K562 (cell line): ENCODE data around the gene CD34. TPM values are rescaled to one million over a fixed set of nuclear protein-coding genes. Genes with fewer than 3 reads are reported as not detected.

Experiments
- ATAC-seq: fragments of 200-7000 bp; cut with Tn5 transposase; 3 replicates; pipeline ENCODE4 v1.9.1; 2020; ENCODE audit warnings: moderate library complexity
- BruUV-seq: library from RNA; stranded (reverse); fragments of 400-500 nt; replicated peaks from 2 replicates; lab custom pipeline; 2021; lab: Mats Ljungman, UMichigan
- CTCF ChIA-PET: fragments of 300-600 bp; formaldehyde crosslinking; extraction: SDS; loops from one replicate; lab custom pipeline; 2021; ENCODE audit warnings: low intra/inter-chr PET ratio; lab: Yijun Ruan, JAX
- POLR2A ChIA-PET: fragments of 300-600, 350-650 bp; sonication (Branson Sonifier 250); formaldehyde crosslinking; extraction: SDS; loops from one replicate; lab custom pipeline; 2021; ENCODE audit warnings: antibody characterized with exemption, inconsistent platforms; lab: Yijun Ruan, JAX
- DNase-seq, 4 experiments: peaks; one replicate each; pipeline versions ENCODE4 v3.0.0 to v3.0.0-alpha.2; 2011 to 2018; ENCODE audit warnings: low spot score in 3 of 4, mixed read lengths in 3 of 4; ENCODE audit errors: extremely low read depth in 1 of 4
- FAIRE-seq: peaks from 2 replicates; lab custom pipeline; 2011; peaks lifted over from hg19 to GRCh38; lab: Jason Lieb, UNC
- H2AFZ ChIP-seq: 2 replicates; pipeline ENCODE4 v1.6.0; 2011; ENCODE audit warnings: low read depth, low read length, control low read depth, inconsistent platforms
- H3K27ac ChIP-seq: fragments of 200-600 bp; 3 replicates; pipeline ENCODE4 v1.8.0; 2011; ENCODE audit warnings: low read depth, mild to moderate bottlenecking, control low read depth, inconsistent platforms, low read length, moderate library complexity, mixed read lengths; ENCODE audit errors: extremely low read depth
- H3K27me3 ChIP-seq, 2 experiments: fragments of 300-600 bp in 1 of 2; 2 replicates in 1 of 2; 3 replicates in 1 of 2; pipeline versions ENCODE4 v1.6.0 to v1.8.0; 2011; ENCODE audit warnings: inconsistent platforms in 2 of 2, low read length in 2 of 2, mild to moderate bottlenecking in 1 of 2, mixed read lengths in 1 of 2, moderate library complexity in 1 of 2; ENCODE audit not compliant: control insufficient read depth in 2 of 2, insufficient read depth in 2 of 2
- H3K36me3 ChIP-seq: fragments of 300-600 bp; 3 replicates; pipeline ENCODE4 v1.8.0; 2011; ENCODE audit warnings: mild to moderate bottlenecking, low read length, inconsistent platforms; ENCODE audit not compliant: control insufficient read depth, insufficient read depth
- H3K4me1 ChIP-seq, 2 experiments: fragments of 200-600 bp in 1 of 2; replicated peaks in 1 of 2; 2 replicates in 1 of 2; 3 replicates in 1 of 2; pipeline versions ENCODE4 v1.5.1 to v1.8.0; 2011; ENCODE audit warnings: inconsistent platforms in 2 of 2, low read length in 2 of 2, mild to moderate bottlenecking in 1 of 2, mixed read lengths in 1 of 2, moderate library complexity in 1 of 2; ENCODE audit not compliant: control insufficient read depth in 2 of 2, insufficient read depth in 2 of 2
- H3K4me2 ChIP-seq: 2 replicates; pipeline ENCODE4 v1.6.1; 2011; ENCODE audit warnings: low read length, control low read depth, inconsistent platforms, mixed read lengths; ENCODE audit not compliant: insufficient read depth
- H3K4me3 ChIP-seq: fragments of 200-600 bp; sonication (generic), shearing (Covaris generic); 2 replicates; pipeline ENCODE4 v1.5.1; 2016; ENCODE audit warnings: control low read depth, inconsistent platforms
- H3K79me2 ChIP-seq: fragments of 200-600 bp; 3 replicates; pipeline ENCODE4 v1.8.0; 2011; ENCODE audit warnings: low read length, inconsistent platforms; ENCODE audit not compliant: control insufficient read depth, insufficient read depth
- H3K9ac ChIP-seq, 2 experiments: 2 replicates each; pipeline versions ENCODE4 v1.6.0 to v1.6.1; 2011; ENCODE audit warnings: low read depth in 2 of 2, low read length in 2 of 2, control low read depth in 1 of 2, inconsistent platforms in 1 of 2, mild to moderate bottlenecking in 1 of 2, mixed read lengths in 1 of 2; ENCODE audit not compliant: insufficient read depth in 1 of 2
- H3K9me1 ChIP-seq: one replicate; pipeline ENCODE4 v1.6.0; 2011; ENCODE audit warnings: inconsistent platforms, mild to moderate bottlenecking, low read length, moderate library complexity; ENCODE audit not compliant: control insufficient read depth, insufficient read depth
- H3K9me3 ChIP-seq: replicated peaks from 2 replicates; pipeline ENCODE4 v1.5.1; 2011; ENCODE audit warnings: low read depth, low read length, inconsistent platforms; ENCODE audit not compliant: control insufficient read depth, insufficient read depth
- H4K20me1 ChIP-seq: replicated peaks from 2 replicates; pipeline ENCODE4 v1.6.1; 2011; ENCODE audit warnings: low read length, inconsistent platforms, mixed read lengths; ENCODE audit not compliant: control insufficient read depth, insufficient read depth
- SPI1 ChIP-seq: IDR thresholded peaks from 2 replicates; pipeline ENCODE4 v1.6.1; 2011; ENCODE audit warnings: low read depth, low read length, control low read depth, borderline replicate concordance
- ZNF589 ChIP-seq: fragments of 200-800 bp; sonication (Bioruptor generic); IDR thresholded peaks from 2 replicates; pipeline ENCODE4 v1.6.1; 2016; ENCODE audit warnings: low read depth, missing genetic modification characterization, missing compliant biosample characterization
- whole genome bisulfite sequencing: fragments of 100-300 bp; shearing (Covaris generic); methylation state at CpG from one replicate; pipeline ENCODE4 v1.1.6; 2016; ENCODE audit warnings: low coverage, mixed read lengths; ENCODE audit not compliant: insufficient coverage; ENCODE audit errors: missing lambda C conversion rate; 5-methylcytosine and 5-hydroxymethylcytosine counted together
- in situ Hi-C: fragments of 300-500 bp; cut with MboI; formaldehyde crosslinking; loops from 4 replicates; pipeline ENCODE4 v1.15.0; 2018; ENCODE audit warnings: inconsistent platforms, mixed read lengths
- intact Hi-C: fragments of 100-400 bp; cut with micrococcal nuclease; formaldehyde crosslinking; loops from 2 replicates; pipeline ENCODE4 v1.14.2; 2022
- polyA plus RNA-seq, 8 experiments: library from polyadenylated mRNA; depleted of rRNA in 4 of 8; stranded (reverse) in 5 of 8; unstranded in 3 of 8; fragments of >200 nt; fragmentation: Nextera tagmentation in 2 of 8; fragmentation: Illumina TruSeq in 1 of 8; extraction: Ambion mirVana in 2 of 8; extraction: Trizol in 1 of 8; gene quantifications; 2 replicates each; pipeline versions ENCODE4 v1.2.1 to v1.2.3, GENCODE V29; 2011 to 2014; ENCODE audit warnings: inconsistent platforms in 1 of 8, missing spikeins in 1 of 8
- total RNA-seq, 7 experiments: library from RNA; depleted of rRNA in 6 of 7; stranded (reverse); fragments of >200 nt in 6 of 7; fragmentation: Illumina TruSeq in 2 of 7; extraction: Trizol in 2 of 7; gene quantifications; 2 replicates each; pipeline versions ENCODE4 v1.2.1 to v1.2.3, GENCODE V29; 2011 to 2021; ENCODE audit warnings: low replicate concordance in 1 of 7
- TF ChIP-seq, protein P1 (sequence below): fragments of 450-650 bp; IDR thresholded peaks from 2 replicates; pipeline ENCODE4 v1.6.1; 2016; ENCODE audit warnings: mild to moderate bottlenecking, moderate library complexity
- TF ChIP-seq, protein P2 (sequence below): sonication (generic); formaldehyde crosslinking; IDR thresholded peaks from 2 replicates; pipeline ENCODE4 v1.9.0; 2022; ENCODE audit warnings: mild to moderate bottlenecking, missing genetic modification reagents
- TF ChIP-seq, protein P3 (sequence below): fragments of 450-650 bp; IDR thresholded peaks from 2 replicates; pipeline ENCODE4 v1.6.1; 2016; ENCODE audit warnings: mild to moderate bottlenecking

CD34 gene
- total and polyA plus RNA-seq, 9 of the 15 experiments (the other 6 are each of a cell fraction or from before 2014, with no cell fraction given), result not detected

DNA sequence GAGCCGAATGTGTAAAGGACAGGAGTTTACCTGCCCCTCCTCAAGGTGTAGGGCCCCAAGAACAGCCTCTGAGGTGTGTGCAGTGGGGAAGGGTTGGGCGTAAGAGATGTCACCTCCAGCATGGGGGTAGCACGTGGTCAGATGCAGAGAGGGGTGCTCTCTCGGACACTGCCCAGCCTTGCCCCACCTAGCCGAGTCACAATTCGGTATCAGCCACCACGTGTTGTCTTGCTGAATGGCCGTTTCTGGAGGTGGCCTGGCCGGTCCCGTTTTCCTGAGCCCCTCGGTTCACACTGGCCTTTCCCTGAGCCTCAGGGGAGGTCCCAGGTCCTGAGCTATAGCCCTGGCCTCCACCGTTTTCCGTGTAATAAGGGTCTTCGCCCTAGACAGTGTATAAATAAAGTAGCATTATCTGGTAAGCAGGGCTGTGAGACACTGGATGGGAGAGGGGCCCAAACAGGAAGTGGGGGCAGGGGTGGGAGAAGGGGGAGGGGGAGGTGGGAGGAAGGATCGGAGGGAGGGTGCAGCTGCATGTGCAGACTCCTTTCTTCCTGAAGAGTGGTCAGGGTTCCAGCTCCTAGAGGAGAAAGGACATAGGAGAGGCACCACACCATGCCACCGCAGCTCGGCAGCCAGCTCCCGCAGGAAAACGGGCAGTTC lies 23.3 kb downstream of the CD34 start:
- no peaks in the 10 kb centered on the region for H3K36me3 ChIP-seq
- H3K4me3 ChIP-seq, result no peak overlapping the region
- no peak for FAIRE-seq
- H4K20me1 ChIP-seq, result no peaks in the 10 kb centered on the region
- H3K27ac ChIP-seq, result no peak overlapping the region
- H3K9ac ChIP-seq, result peak overlapping the region in 1 of 2 experiments; percentile 56; a peak in 1 of 4 replicates
- H3K4me2 ChIP-seq, result no peak overlapping the region
- ChIA-PET CTCF (no interaction called here), POLR2A (interaction anchor here (0.7 to 1.3 kb wide), 5 partner anchors 11 to 258 kb away, joined by 3 to 5 read pairs (median 3); no protein-coding TSS in a partner anchor)
- H2AFZ ChIP-seq, result peak overlapping the region; percentile 76
- no TSS peak for BruUV-seq
- 53% methylated on average over 15 of the region's 19 CpGs for WGBS
- DNase-seq, result no peak
- H3K9me3 ChIP-seq, result no peaks in the 10 kb centered on the region
- ATAC-seq, result no peak
- no peaks in the 10 kb centered on the region for H3K79me2 ChIP-seq
- no peaks in the 10 kb centered on the region for H3K9me1 ChIP-seq
- H3K27me3 ChIP-seq, result no peaks in the 10 kb centered on the region
- intact Hi-C loops (no loop called here), in situ Hi-C loops (no loop called here)
- peaks cover 21 to 38% of the 10 kb centered on the region in 2 experiments; a peak in 4 of 5 replicates for H3K4me1 ChIP-seq
- TF ChIP-seq, protein P1, sequence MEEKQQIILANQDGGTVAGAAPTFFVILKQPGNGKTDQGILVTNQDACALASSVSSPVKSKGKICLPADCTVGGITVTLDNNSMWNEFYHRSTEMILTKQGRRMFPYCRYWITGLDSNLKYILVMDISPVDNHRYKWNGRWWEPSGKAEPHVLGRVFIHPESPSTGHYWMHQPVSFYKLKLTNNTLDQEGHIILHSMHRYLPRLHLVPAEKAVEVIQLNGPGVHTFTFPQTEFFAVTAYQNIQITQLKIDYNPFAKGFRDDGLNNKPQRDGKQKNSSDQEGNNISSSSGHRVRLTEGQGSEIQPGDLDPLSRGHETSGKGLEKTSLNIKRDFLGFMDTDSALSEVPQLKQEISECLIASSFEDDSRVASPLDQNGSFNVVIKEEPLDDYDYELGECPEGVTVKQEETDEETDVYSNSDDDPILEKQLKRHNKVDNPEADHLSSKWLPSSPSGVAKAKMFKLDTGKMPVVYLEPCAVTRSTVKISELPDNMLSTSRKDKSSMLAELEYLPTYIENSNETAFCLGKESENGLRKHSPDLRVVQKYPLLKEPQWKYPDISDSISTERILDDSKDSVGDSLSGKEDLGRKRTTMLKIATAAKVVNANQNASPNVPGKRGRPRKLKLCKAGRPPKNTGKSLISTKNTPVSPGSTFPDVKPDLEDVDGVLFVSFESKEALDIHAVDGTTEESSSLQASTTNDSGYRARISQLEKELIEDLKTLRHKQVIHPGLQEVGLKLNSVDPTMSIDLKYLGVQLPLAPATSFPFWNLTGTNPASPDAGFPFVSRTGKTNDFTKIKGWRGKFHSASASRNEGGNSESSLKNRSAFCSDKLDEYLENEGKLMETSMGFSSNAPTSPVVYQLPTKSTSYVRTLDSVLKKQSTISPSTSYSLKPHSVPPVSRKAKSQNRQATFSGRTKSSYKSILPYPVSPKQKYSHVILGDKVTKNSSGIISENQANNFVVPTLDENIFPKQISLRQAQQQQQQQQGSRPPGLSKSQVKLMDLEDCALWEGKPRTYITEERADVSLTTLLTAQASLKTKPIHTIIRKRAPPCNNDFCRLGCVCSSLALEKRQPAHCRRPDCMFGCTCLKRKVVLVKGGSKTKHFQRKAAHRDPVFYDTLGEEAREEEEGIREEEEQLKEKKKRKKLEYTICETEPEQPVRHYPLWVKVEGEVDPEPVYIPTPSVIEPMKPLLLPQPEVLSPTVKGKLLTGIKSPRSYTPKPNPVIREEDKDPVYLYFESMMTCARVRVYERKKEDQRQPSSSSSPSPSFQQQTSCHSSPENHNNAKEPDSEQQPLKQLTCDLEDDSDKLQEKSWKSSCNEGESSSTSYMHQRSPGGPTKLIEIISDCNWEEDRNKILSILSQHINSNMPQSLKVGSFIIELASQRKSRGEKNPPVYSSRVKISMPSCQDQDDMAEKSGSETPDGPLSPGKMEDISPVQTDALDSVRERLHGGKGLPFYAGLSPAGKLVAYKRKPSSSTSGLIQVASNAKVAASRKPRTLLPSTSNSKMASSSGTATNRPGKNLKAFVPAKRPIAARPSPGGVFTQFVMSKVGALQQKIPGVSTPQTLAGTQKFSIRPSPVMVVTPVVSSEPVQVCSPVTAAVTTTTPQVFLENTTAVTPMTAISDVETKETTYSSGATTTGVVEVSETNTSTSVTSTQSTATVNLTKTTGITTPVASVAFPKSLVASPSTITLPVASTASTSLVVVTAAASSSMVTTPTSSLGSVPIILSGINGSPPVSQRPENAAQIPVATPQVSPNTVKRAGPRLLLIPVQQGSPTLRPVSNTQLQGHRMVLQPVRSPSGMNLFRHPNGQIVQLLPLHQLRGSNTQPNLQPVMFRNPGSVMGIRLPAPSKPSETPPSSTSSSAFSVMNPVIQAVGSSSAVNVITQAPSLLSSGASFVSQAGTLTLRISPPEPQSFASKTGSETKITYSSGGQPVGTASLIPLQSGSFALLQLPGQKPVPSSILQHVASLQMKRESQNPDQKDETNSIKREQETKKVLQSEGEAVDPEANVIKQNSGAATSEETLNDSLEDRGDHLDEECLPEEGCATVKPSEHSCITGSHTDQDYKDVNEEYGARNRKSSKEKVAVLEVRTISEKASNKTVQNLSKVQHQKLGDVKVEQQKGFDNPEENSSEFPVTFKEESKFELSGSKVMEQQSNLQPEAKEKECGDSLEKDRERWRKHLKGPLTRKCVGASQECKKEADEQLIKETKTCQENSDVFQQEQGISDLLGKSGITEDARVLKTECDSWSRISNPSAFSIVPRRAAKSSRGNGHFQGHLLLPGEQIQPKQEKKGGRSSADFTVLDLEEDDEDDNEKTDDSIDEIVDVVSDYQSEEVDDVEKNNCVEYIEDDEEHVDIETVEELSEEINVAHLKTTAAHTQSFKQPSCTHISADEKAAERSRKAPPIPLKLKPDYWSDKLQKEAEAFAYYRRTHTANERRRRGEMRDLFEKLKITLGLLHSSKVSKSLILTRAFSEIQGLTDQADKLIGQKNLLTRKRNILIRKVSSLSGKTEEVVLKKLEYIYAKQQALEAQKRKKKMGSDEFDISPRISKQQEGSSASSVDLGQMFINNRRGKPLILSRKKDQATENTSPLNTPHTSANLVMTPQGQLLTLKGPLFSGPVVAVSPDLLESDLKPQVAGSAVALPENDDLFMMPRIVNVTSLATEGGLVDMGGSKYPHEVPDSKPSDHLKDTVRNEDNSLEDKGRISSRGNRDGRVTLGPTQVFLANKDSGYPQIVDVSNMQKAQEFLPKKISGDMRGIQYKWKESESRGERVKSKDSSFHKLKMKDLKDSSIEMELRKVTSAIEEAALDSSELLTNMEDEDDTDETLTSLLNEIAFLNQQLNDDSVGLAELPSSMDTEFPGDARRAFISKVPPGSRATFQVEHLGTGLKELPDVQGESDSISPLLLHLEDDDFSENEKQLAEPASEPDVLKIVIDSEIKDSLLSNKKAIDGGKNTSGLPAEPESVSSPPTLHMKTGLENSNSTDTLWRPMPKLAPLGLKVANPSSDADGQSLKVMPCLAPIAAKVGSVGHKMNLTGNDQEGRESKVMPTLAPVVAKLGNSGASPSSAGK, result peak; percentile 61
- 0 out of 2 replicates have a peak, but pooled peaks have one; percentile 3 for TF ChIP-seq SPI1
- TF ChIP-seq ZNF589 (CRISPR knock-in tag), result no peak
- TF ChIP-seq, protein P2, sequence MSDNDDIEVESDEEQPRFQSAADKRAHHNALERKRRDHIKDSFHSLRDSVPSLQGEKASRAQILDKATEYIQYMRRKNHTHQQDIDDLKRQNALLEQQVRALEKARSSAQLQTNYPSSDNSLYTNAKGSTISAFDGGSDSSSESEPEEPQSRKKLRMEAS (CRISPR knock-in tag), result 0 out of 2 replicates have a peak, but pooled peaks have one; percentile 38
- TF ChIP-seq, protein P3, sequence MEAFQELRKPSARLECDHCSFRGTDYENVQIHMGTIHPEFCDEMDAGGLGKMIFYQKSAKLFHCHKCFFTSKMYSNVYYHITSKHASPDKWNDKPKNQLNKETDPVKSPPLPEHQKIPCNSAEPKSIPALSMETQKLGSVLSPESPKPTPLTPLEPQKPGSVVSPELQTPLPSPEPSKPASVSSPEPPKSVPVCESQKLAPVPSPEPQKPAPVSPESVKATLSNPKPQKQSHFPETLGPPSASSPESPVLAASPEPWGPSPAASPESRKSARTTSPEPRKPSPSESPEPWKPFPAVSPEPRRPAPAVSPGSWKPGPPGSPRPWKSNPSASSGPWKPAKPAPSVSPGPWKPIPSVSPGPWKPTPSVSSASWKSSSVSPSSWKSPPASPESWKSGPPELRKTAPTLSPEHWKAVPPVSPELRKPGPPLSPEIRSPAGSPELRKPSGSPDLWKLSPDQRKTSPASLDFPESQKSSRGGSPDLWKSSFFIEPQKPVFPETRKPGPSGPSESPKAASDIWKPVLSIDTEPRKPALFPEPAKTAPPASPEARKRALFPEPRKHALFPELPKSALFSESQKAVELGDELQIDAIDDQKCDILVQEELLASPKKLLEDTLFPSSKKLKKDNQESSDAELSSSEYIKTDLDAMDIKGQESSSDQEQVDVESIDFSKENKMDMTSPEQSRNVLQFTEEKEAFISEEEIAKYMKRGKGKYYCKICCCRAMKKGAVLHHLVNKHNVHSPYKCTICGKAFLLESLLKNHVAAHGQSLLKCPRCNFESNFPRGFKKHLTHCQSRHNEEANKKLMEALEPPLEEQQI, result no peak
